G401 (cell line): ENCODE measurements around the gene XYLT1. TPM values are rescaled to one million over a fixed set of nuclear protein-coding genes. Genes with fewer than 3 reads are reported as not detected.

Experiments used
- DNase-seq: peaks from one replicate; pipeline ENCODE4 v3.0.0-alpha.2; 2015; ENCODE audit warnings: low spot score
- in situ Hi-C: cut with HindIII; loops from 2 replicates; pipeline ENCODE4 v1.10.0; 2016; ENCODE audit warnings: low sequenced_read_pairs, mixed read lengths
- total RNA-seq: library from RNA; depleted of rRNA; stranded (reverse); fragments of >200 nt; shearing (Covaris generic); gene quantifications from 2 replicates; pipeline ENCODE4 v1.2.3, GENCODE V29; 2014

Gene XYLT1
- total RNA-seq, 1 experiment from 2014 or later, result not detected

DNA sequence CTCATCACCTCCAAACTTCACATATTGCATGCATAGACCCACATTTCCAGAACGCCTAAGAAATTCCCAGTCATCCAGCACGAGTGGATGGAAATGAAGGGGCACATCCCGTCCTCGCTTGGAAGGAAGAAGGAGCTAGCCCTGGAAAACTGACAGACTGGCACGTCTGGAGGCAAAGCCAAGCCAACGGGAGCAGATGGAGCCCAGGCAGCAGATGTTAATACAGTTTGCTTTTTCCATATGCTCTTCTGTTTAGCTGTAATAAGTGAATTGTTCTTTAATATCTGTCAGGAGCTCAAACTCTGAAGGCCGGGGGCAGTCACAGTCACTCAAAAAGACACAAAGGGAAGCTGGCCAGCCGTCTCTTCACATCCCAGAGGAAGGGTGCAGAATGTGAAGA is 187.7 kb downstream of the XYLT1 start:
- in situ Hi-C loops, result no loop called here
- peak; percentile 63 for DNase-seq

DNA sequence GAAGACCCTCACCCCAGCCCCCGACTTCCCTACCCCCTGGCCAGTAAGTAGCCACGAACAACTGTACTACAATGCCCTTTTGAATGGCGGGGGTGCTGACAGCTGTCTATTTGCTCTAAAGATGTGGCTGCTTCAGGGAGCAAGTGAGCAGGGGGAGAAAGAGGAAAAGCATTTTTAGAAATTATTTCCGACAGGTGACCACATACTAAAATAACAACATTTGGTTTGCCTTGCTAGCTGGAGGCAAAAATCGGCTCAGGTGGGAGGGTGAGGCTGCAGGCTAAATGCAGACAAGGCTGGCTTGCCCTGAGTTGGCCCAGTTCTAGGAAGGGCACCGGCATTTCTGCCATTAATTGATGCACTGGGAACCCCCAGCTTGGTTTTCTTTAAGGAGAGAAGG is 188.5 kb downstream of the XYLT1 start:
- DNase-seq, result no peak
- in situ Hi-C loops, result no loop called here

DNA sequence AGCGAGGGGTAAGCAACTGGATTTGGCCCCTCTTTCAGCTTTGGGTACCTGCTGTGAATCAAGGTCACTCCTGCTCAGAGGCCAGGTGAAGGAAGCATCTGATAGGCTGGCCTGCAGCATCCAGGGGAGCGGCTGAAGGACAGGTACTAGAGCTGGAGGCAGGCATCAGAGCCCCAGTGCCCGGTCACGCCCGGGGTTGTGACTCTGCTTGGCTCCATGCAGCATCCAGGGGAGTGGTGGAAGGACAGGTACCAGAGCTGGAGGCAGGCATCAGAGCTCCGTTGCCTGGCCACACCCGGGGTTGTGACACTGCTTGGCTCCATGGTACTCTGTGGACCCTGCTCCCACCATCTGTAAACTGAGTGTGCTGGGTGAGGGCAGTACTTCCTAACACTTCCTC is 189.7 kb downstream of the XYLT1 start:
- in situ Hi-C loops, result no loop called here

DNA sequence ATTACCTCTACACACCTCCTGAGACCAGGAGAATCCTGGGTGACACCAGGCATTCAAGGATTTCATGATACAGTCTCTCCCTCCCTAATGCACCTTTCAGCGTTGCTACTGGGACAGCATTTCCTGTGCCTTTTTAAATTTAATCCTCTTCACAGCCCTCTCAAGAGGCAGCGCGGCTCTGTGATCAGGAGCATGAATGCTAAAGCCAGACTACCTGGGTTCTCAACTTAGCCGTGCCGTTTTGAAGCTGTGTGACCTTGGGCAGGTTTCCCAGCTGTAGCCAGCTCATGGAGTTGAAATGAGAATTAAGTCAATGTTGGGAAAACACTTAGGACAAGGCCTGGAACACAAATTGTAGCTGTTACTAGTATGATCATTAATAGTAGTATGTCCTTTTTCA is 191.8 kb downstream of the XYLT1 start:
- in situ Hi-C loops, result no loop called here

More for the DNA sequence above, 189.7 kb downstream of the XYLT1 start:
- DNase-seq, result no peak

DNA sequence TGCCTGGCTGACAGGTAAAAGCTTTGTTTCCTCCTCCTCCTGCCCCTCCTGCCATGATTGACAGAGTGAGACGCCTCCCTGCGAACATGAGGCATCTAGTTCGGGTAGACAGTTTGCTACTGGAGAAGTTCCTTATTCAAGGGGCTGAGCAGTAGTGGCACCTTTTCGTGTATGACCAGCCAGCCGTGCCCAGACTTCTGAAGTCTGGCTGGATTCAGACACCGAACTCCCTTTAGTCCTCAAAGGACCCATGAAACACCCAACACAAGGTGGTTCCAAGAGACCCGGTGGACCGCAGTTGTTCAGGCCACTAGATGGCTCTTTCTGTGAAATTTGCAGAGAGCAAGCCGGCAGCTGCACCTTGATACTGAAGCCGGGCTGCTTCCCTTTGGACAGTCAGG is 192.8 kb downstream of the XYLT1 start:
- in situ Hi-C loops, result no loop called here
- DNase-seq, result no peak

More for the DNA sequence above, 191.8 kb downstream of the XYLT1 start:
- no peak for DNase-seq

DNA sequence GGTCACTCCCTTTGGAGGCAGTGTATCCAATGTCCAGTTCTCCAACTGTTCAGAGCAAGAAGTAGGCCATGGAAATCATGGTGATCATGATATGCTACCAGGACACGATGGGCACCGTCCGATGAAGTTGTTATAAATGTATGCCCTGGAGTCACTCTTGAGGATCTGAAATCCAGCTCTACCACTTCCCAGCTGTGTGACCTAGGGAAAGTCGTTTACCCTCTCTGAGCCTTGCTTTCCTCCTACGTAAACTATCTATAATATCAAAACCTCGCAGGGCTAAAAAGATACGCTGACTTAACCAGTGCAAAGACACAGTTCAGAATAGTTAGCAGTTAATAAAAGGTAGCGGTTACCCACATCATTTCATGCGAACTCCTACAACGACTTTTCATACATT is 194.2 kb downstream of the XYLT1 start:
- no peak for DNase-seq
- in situ Hi-C loops, result no loop called here

DNA sequence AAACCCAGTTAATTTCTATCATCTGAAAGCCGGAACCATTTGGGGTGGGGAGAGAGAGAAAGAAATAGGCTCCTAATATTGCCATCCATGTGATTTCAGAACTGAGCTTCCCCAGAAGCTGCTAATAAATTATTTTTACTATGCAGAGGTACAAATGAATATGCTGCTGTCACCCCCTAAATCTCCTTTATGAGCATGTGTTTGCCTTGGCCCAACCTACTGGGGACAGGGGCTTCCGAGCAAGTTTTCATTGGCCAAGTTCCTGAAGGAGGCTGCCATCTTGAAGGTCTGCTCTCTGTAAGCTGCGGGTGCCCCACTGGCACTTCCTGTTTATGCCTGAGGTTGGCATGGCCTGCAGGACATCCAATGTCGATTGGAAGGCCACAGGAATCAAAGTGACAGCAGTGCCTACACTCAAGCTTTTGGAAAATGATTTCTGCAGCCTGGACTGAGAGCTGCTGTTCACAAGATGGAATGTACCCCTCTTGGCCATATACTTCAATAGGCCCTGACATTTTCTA is 194.7 kb downstream of the XYLT1 start:
- DNase-seq, result no peak
- in situ Hi-C loops, result no loop called here

DNA sequence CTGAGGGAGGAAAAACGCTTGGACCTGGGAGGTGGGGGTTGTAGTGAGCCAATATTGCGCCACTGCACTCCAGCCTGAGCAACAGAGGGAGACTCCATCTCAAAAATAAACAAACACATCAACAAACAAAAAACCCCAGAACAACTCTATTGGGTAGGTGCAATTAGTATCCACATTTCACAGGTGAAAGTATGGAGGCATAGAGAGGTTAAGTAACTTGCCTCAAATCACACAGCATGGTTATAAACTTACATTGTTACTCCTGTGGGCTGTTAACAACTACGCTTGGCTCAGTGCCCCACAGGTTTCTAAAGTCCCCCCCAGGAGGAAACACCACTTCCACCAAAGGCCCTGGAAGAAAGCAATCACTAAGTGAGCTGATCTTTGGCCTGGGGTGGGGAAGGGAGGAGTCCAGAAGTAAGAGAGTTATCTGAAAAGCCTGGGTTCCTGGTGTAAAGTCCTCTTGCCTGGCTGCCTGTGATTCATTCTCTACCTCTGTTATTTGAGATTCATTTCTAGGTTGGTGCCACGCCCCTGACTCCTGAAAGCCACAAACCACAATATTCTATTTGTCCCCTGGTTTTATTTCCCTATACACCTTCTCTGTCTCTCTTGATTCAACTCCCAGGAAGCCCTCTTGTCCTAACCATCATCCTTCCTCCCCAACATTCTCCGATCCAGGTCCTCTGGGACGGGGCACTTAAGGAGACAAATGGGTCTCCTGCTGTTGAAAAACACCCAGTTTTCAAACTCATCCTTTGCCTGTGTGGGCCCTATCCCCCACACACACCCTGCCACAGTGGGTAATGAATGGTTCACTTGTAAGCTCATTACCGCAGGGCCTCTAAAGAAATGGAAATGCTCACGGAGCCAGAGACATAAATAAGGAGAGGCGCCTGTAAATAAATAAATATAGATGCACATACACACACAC is 195.4 kb downstream of the XYLT1 start:
- no peak for DNase-seq
- in situ Hi-C loops, result no loop called here

DNA sequence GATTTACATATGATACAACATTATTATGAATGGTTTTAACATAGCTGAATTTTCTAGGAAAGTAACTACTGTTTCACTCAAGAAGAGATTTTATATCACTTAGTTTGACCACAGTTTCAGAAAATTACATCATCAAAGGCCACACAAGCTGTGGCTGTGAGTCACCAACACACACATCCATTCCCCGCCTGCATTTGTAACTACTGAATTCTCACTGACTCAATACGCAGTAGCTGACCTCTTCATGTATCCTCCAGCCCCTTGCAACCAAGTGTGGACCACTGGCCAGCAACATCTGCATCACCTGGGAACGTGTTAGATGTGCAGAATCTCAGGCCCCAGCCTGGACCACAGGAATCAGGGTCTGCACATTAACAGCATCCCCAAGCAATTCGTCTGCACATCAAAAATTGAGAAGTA is 197.6 kb downstream of the XYLT1 start:
- no peak for DNase-seq
- in situ Hi-C loops, result no loop called here

DNA sequence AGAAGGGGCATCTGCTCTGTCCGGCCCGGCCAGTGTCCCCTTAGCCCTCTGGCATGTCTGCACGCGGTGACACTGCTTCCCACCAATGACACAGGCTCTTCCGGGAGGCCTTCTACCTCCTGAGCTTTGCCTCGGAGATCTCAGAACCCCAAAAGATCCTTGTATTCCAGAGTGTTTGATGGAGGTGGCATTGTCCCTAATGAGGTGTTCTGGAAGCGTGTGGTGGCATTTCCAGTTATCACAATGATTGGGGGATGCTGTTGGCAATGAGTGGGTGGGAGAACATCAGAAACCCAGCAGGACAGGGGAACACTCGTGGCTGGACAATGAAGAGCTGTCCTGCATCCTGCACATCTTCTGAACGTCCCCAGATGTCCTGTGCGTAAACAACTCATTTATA is 198.0 kb downstream of the XYLT1 start:
- DNase-seq, result no peak
- in situ Hi-C loops, result no loop called here

DNA sequence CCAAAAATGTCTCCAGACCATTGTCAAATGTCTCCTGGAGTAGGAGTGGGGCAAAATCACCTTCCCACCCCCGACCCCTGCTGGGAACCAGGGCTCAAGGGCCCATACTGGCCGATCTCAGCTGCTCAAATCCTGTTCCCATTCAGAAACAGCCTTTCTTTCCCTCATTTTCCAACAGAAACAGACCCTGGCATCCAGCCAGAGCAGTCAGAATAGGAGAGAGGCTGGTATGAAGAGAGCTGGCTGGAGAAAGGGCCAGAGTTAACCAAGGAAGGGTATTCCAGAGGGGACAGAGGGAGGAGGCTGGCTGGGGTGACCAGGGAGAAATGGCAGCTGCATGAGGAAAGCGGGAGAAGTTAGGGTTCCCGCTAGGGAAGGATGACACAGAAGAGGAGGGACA is 199.1 kb downstream of the XYLT1 start:
- in situ Hi-C loops, result no loop called here
- DNase-seq, result peak; percentile 20

DNA sequence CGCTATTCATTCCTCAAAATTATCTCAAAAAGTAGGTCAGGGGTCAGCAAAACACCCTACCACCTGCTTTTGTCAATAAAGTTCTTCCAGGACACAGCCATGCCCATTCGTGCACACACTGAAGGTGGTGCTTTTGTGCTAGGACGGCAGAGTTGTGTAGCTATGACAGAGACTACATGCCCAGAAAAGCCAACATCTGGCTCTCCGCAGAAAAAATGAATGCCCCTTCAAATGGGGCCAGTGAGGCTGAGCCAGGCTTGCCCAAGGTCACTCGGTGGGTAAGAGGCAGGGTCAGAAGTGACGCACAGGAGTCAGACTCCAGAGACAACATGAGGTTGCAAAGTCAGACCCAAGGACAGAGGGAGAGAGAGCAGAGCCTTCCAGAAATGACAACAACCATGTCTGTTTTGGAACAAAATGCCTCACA is 200.1 kb downstream of the XYLT1 start:
- in situ Hi-C loops, result no loop called here
- no peak for DNase-seq

DNA sequence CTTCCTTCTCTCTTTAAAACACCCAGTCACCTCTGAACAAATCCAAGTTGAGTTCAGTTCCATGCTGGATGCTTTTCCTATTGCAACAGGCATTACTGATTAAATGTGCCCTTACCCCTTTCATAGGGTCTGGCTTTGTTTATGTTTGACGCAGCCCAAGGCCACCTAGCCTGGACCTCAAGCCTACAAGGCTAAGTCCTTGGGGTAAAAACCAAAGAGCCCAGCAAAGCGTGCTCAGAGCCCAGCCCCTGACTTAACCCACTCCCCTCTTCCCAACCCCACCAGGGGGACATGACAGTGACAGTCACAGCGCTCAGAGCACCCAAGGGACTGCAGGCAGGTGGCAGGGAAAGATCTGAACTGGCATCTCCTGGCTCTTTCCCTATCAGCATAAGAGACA is 200.6 kb downstream of the XYLT1 start:
- DNase-seq, result no peak
- in situ Hi-C loops, result no loop called here

DNA sequence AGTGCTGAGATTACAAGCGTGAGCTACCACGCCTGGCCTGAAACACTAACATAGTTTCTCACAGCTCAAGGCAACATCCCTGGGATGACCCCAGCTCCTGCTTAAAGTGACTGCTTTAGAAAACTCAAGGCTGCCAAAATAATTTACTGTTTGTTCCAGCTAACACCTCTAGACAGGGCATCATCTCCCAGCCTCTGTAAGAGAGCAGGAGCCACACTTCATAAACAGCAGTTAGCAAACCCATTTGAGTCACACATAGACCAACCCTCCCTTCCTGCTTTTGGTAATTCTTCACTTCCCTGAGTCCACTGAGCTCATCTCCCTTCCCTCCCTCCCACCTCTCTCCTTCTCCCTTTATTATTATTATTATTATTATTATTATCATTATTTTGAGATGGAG is 201.3 kb downstream of the XYLT1 start:
- in situ Hi-C loops, result no loop called here
- no peak for DNase-seq

DNA sequence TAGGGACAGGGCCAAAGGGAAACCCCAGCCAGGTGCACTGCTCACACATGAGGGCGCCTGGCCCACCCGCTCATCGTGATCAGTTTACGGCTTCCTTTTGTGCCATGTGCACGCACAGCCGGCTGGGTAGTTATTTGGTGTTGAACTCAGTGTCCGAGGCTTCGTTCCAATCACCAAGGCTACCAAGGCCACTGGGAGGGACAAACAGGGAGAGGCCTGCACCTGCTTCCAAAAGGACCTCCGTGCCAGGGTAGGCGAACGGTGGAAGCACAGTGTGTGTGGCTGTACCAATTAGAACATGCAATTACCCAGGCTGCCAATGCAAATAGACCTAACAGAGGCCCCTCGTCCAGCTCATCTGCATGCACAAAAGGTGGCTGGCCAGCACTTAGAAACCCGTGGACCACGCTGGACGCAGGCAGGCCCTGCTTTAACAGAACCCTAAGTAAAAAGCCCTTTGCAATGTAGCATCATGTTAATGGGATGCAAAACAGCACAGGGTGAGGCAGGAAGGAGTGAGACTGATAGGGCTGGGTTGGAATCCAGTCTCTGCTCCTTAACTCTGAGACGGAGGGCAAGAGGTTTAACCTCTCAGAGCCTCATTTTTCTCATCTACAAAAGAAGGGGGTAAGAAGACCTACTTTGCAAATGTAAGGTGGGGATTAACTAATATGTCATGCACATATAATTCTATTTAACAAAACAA is 204.0 kb downstream of the XYLT1 start:
- in situ Hi-C loops, result no loop called here
- DNase-seq, result peak; percentile 21

DNA sequence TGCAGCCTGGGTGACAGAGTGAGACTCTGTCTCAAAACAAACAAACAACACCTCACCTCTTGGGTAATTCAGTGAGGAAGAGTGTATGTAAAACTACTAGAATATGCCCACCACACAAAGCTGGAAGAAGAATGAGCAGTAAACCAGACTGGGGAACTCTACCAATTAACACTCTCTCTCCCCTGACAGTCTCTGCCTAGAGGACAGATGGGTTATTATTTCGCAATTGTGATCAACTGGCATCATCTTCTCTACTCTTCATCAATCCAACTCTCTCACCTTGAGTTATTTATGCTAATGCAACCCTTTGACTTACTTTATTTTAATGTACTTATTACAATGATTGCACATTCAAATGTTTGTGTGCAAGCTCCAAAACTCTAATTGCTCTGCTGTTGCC is 205.6 kb downstream of the XYLT1 start:
- in situ Hi-C loops, result no loop called here
- no peak for DNase-seq

DNA sequence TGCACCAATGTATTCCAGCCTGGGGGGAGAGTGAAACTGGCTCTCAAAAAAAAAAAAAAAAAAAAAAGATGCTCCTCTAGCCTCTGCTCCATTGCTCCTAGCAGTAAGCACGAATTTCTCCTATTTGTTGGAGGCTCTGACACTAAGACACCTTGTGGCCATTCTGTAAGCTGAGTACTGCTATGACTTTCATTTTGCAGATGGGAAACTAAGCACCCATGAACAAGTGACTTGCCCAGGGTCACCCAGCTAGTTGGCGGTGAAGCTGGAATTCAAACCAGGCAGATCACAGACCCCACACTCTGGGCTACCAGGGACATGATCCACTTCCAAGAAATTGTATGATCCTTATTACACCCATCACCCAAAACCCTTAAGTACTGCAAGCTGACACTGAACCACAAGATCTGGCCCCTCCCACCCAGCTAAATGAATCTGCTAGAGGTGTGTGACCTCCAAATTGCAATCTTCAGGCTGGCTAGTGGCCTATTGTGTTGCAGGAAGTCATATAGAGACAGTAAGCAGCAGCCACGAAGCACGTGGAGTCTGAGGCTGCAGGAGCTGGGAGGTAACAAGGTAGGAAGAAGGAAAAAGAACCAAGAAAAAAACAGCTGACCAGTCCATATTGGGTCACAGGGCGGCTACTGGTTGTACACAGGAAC is 209.4 kb downstream of the XYLT1 start:
- in situ Hi-C loops, result no loop called here
- DNase-seq, result no peak

DNA sequence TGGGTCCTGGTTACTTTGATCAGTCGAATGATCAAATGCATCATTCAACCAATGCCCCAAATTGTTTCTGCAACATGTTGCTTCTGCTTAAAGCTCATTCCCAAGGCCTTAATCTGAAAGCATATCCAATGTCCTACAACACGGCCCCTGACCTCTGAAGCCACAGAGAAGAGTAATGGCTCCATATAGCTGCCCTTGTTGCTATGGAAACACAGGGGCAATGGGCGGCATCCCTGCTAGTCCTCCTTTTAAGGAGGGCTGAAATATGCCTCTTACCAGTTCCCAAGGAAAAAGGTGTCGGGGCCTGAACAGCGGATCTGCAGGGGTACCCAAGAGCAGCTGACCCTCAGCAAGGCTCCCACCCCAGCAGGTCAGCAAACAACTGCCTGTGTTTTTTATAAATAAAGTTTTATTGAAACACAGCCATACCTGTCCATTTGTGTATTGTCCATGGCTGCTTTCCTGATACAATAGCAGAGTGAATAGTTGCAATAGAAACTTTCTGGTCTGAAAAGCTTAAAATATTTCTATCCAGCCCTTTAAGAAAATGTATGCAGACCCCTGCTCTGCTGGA is 210.4 kb downstream of the XYLT1 start:
- DNase-seq, result no peak
- in situ Hi-C loops, result no loop called here

DNA sequence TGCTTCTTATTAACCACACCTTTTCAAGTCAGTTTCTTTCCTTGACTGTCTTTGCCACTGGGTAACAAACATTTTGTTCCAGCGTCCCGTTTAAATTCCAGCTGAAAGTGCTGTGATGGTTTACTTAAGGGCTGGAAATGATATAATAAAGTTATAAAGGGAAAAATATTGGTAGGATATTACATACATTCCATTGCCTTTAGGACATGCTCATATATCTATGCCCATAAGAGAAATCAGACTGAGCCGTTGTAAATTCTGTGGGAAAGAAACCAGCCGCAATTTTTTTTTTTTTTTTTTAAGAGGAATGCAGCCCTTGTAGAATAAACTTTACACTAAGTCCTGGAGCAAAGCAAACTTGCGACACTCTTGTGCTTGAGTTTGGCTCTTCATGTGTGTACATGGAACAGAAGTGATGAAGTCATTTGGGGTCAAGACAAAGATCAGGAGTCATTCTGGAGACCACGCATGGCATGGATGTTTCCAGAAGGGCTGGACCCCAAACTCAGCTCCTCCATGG is 210.9 kb downstream of the XYLT1 start:
- in situ Hi-C loops, result no loop called here
- DNase-seq, result no peak
